DMS 273 (cell line): ENCODE data around the gene TSPEAR.

ENCODE experiments used
- DNase-seq: peaks from one replicate; lab custom pipeline; 2025; ENCODE audit not compliant: unreplicated experiment; lab: John Stamatoyannopoulos, UW

Gene TSPEAR

DNA sequence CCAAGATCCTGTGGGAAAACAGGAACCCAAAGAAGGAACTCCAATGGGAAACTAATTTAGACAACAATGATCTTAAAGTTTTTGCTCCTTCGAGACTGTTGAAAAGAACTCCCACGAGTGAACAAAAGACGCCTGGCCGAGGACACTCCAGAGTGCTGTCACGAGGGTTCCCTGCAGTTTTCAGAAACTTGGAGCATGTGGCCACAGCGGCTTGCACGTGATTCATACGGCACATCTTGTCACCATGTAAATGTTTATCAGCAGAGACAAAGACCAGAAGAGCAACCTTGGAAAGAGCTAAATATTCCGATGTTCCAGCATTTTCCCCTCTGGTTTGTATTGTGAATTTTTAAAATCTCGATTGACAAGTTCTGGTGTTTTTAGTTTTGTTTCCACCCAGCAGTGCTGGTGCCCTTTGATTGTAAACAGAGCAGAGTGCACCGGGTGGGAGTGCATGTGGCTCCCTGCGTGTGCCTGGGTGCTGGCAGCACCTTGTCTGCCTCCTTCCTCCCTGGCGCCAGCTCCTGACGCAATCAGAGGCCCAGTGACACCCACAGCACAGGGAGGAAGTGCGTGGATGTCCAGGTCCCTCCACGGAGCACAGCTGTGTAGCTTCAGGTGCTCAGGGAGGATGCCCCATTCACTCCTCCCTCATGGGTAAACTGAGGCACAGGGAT lies 233.1 kb downstream of the TSPEAR start:
- no peak for DNase-seq

DNA sequence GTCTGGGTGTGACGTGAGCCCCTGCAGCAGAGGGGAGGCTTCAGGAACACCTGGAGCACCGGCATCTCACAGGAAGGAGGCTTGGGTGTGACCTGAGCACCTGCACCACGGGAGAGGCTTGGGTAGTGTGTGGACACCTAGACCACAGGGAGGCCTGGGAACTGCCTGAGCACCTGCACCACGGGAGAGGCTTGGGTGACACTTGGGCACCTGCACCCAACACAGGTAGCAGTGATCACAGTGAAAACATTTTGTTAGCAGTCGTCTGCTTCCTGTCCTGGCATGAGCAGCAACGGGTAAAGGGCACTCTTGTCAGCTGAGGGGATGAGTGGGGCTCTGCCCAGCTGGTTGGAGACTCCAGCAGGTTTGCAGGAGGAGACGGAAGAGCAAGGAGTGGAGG lies 233.7 kb downstream of the TSPEAR start:
- DNase-seq, result no peak

DNA sequence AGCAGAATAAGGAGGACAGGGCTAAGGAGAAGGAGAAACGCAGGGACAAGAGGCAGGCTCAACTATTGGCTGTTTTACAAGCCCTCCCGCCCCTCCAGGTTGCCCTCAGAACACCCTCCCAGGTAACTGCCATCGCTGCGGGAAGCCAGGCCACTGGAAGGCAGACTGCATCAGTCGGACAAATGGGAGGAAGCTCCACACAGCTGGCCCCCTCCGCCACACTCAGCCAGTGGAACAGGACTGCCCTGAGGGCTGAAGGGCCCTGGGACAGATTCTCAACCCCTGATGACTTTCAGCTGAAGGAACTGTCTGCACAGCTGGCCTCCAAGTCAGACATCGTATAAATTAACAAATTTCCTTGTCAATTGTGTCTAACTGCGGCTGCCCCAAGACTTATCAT lies 234.2 kb downstream of the TSPEAR start:
- no peak for DNase-seq

DNA sequence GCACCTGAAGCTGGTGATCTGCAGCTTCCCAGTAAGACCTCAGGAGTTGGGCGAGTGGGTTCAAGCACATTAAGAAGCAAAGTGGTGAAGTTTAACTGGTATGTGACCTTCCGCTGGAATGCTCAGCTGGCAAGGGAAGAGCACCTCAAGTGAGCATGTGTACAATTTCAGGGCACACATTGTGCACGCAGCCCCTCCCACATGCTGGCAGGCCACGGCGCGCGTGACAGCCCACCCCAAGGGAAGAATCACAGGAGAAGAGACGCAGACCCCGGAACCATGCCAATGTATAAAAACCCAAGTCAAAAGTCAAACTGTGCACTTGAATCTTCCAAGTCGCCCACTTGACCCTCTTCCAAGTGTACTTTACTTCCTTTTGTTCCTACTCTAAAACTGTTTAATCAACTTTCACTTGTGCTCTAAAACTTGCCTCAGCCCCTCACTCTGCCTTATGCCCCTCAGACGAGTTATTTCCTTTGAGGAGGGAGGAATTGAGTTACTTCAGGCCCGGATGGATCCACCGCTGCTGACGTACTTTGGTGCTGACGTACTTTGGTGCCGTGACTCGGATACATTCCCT lies 236.0 kb downstream of the TSPEAR start:
- no peak for DNase-seq

DNA sequence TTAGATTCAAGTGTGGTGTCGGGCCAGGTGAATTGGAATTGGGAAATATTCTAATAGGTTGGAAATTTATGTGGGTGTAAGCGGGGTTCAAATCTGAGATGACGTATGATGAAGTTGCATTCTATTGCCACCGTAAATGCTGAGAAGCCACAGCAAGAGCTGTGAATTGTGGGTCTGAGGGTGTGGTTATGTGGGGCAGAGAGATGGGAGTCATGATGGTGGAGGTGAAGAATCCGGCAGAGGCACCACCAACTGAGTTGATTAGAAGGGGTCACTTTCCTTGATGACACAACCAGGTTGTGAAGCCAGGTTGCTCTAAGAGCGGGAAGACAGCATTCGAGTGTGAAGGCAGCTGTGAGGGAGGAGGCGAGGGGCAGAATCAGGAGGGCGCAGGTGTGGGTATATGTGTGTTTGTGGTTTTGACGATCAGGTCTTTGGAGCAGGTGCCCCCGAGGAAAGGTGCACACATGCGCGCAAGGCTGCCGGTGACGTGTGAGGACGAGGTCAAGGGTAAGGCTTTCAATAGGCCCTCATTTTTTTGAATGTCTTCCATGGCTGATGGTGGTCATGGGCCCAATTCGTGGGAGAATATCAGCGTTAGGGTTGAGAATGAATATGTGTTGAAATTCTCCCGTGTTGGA lies 237.3 kb downstream of the TSPEAR start:
- DNase-seq, result no peak

DNA sequence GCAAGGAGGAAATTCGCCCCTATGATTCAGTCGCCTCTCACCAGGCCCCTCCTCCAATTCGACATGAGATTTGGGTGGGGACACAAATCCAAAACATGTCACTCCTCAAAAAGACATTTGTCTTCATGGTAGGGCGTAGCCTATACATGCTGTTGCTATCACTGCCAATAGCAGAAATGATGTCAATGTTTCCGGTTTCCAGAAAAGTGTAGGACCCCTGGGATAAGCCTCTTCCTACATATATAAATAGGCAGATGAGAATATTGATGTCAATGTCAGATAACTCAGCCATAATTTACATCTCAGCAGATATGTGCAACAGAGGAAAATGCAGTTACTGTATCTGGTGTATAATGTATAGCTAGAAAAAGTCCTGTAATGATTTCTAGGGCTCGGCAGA lies 239.4 kb downstream of the TSPEAR start:
- DNase-seq, result no peak

DNA sequence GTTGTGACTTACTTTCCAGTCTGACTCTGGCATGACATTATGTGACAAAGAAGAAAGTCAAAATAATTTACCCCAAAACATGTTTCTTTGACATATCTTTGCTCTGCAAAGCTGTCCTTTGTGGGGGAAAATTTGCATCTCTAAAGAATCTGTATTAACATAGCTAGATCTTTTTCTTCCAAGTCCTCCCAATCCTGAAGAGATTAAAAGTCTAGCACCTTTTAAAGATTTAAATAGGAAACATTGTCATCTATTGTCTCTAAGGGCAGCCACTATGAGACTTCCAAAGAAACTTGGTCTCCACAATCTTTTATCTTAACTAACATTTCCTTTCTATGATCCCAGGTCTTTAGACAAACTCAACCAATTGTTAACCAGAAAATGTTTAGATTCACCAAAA lies 240.0 kb downstream of the TSPEAR start:
- DNase-seq, result no peak

DNA sequence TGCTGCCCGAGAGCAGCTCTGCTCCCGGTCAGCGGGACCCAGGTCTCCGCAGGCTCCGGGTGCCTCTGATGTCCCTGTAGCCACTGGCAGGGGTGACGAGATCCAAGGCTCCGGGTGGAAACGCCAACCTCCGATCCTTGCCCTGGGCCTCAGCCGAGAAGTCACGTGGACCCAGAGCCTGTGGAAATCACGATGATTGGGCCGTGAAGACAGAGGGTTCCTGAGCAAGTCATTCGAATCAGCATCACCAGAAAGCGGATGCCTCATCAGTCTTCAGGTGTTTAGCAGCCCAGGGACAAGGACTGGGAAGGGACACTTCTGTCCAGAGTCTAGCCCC lies 243.5 kb downstream of the TSPEAR start:
- DNase-seq, result no peak

DNA sequence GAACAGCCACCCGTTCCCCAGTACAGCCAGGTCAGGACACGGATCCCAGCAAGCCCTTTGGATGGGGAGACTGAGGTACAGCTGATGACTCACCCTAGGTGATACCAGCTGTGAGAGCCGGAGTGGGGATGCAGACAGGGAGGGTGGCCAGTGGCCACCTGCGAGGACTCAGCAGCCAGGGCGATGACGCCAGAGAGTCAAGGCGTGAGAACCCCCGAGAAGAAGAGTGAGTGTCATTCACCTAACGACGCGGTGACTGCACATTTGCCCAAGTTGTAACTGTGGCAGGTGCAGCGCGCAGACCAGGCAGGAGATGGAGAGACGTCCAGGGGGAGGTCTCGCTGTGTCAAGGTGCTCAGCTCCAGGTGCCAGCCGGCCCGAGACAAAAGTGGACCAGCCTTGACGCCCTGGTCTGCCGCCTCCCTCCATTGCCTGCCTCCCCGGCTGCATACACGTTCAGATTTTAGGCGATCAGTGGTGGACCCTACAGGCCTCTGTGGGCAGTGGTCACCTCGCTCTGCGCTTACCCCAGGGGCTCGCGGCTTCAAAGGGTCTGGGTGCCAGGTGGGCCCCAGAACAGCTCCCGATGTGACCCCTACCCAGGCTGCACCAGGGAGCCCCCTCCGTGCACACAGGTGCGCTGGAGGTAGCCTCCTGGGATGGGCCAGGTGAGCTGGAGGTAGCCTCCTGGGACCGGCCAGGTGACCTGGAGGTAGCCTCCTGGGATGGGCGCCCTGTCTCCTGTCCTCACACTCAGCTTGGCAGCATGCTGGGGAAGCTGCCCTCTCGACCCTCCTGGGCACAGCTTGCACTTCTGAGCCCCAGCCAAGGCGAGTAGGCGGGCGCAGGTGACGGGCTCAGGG lies 244.1 kb downstream of the TSPEAR start:
- no peak for DNase-seq

DNA sequence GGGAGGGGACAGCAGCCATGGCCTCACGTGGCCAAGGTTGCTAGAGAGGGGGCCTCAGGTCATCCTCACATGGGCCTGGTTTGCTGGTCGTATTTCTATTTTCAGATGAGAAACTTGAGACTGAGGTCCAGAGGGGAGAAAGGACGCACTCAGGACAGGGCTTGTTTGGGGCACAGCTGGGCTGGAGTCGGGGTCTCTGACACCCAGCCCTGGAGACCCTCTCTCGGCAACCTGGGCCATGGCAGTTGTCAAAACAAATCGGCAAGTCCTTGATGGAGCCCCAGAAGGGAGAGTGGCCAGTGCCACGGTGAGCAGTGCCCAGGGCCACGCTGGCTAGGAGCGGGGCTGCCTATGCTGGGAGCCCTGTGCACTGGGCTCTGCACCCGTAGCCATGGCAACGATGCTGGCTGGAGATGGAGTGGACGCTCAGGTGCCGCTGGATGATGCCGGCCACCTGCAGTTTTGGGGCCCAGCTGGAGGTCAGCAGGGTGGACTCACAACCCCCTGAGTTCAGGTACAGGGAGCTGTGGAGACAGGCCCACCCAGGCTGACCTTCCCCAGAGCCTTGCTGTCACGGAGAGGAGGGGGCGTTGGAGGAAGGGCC lies 244.9 kb downstream of the TSPEAR start:
- DNase-seq, result no peak

DNA sequence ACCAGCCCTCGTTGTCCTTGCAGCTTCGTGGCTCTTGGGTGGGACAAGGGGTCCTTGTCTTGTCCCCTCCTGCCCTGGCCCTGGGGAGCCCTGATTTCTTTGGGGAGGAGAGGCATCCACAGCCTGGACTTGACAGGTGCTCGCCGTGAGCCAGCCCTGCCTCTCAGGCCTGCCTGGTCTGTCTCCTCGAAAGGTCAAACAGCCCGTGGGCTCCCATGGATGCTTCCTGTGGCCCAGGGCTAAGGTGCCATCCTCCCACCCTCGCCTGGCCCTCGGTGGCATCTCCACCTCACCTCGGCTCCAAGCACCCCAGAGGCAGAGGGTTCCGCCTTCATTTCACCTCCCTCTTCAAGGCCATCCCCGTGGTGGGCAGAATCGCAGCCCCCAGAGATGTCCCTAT lies 247.0 kb downstream of the TSPEAR start:
- no peak for DNase-seq

DNA sequence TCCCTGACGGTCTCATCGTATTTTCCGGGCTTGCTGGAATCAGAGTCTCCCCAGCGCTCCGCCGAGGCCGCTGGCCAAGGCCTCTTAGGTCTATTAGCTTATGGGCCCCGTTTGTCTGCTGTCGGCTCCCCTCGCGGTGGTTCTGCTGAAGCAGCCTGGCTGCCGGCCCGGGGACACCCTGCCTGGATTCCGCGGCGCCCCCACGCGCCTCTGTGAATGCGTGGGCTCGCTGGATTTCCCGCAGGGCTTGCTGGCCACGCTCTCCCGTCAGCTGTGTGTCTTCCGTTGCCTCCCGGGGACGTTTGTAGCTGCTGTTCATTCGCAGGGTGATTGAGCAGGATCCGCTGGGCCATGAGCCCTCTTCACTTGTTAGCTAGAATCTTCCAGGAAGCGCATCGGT lies 247.6 kb downstream of the TSPEAR start:
- no peak for DNase-seq

DNA sequence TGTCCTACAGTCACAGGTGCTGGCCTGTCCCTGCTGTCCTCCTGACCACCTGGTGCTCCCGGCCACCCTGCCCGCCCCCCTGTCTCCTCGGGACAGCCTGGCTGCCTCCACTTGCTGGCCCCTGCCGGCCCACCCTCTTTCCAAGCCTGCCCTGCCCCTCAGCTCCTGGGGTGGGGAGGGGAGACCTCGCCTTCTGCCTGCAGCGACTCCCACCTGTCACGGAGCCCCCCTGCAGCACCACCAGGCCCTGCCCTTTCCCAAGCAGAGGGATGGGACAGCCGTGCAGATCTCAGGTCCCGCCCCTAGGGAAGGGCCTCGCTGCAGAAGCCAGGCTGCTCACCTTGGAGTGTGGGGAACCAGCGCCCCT lies 248.6 kb downstream of the TSPEAR start:
- DNase-seq, result no peak

DNA sequence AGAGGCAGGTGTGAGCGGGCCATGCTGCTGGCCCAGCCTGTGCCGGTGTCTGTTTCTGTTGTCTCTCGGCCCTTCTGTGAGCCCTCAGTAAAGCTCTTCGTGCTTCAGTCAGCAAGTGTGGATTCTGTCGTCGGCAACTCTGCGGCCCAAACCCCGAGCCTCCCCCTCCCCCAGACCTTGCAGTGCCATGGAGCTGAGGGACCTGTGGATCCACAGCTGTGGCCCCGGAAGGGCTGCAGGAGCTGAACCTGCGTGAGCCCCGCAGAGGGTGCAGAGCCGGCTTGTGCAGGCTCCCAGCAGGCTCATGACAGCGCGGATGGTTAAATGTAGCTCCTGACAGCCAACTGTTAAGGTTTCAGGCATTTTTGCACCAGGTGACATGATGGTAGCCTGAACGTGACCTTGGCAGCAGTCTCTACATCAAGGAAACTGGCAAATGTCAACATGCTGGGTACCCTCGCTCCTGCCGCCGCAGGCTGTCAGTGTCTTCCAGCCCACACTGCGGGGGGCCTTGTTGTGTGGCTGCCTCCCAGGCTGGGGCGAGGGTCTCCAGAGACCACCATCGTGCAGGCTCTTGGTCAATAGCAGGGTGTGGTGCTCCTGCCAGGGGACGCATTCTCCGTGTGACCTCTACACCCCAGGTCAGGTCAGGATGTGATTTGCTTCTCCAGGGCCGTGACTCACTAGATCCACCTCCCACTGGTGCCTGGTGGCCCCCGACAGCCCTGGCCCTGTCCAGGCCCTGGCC lies 249.1 kb downstream of the TSPEAR start:
- DNase-seq, result no peak

DNA sequence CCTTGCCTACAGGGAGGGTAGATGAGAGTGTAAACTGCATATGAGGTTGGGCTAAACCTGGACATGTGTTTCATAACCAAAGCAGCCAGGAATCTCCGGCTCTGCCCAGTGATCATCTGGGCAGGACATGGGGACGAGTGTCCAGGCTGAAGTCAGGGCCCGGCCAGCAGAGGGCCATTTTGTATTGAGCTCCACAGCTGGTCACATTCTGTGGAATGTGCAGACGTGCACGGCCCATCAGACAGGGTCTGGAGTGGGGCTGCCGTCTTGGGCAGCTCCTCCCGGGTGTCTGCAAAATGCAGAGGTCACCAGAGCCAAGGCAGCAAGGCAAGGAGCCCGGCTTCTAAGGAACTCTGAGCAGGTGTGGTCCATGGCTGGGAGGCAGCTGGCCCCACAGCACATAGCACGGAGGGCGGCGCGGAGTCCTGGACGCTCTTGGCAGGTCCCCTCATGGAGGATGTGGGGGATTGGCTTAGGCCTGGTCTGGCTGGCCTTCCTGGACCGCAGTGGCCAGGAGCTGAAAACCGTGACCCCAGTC lies 249.8 kb downstream of the TSPEAR start:
- DNase-seq, result no peak

DNA sequence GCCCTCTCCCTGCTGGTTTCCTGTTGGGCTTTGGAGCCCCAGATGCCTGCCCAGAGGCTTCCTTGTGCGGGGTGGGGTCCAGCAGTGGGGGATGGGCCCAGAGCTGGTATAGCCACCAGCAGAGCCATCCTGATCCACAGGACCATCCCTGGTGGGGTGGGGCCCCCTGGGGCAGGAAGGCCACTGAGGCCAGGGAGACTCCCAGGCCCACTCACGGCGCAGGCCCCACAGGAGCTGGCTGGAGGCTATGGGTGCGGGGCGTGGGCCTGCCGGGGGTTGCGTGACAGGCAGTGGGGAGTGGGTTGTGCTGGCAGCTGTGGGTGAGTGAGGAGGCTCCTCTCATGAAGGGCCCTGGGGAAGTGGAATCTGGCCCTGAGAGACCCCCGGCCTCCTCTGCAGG lies 250.4 kb downstream of the TSPEAR start:
- DNase-seq, result no peak

DNA sequence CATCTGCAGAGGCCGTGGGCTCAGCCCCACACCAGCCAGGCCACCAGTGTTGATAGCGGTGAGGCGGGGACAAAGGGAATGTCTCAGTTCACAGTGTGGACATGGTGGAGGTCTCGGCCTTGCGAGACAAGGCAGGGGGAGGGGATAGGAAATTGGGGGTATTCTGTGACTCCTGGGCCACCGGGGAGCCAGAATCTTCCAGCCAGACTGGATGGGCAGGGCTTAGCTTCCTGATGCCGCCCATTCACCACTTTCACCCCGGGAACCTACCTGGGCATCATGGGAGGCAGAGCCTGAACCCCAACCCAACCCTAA lies 251.0 kb downstream of the TSPEAR start:
- no peak for DNase-seq

DNA sequence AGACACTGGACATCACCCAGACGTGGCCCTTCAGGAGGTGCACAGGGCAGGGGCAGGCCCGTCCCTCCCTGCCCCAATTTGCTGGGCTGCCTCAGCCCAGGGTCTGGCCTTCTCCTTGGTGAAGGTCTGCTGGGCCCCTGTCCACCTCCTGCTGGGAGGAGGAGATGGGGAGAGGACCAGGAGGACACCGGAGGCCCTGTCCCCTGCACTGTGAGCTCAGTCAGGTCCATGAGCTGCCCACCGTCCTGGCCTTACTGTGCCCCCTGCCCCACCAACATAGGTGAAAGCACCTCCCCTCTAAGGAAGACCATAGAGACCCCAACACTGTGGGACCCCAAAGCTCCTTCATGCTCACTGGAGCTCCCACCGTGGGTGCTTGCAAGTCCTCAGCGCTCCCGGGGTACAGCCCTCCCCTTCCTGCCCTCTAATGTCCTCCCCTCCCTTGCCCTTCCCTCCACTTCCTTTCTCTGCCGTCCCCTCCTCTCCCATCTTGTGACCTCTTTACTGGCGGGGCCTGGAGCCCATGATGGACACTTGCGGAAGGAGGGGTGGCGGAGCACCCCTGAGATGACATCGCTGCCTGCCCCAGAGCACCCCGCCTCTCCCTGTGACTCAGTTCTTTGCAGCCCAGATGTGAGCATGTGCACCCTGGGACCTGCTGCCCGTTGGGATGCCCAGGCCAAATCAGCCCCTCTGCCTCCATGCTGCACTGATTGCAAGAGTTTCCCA lies 251.5 kb downstream of the TSPEAR start:
- no peak for DNase-seq

DNA sequence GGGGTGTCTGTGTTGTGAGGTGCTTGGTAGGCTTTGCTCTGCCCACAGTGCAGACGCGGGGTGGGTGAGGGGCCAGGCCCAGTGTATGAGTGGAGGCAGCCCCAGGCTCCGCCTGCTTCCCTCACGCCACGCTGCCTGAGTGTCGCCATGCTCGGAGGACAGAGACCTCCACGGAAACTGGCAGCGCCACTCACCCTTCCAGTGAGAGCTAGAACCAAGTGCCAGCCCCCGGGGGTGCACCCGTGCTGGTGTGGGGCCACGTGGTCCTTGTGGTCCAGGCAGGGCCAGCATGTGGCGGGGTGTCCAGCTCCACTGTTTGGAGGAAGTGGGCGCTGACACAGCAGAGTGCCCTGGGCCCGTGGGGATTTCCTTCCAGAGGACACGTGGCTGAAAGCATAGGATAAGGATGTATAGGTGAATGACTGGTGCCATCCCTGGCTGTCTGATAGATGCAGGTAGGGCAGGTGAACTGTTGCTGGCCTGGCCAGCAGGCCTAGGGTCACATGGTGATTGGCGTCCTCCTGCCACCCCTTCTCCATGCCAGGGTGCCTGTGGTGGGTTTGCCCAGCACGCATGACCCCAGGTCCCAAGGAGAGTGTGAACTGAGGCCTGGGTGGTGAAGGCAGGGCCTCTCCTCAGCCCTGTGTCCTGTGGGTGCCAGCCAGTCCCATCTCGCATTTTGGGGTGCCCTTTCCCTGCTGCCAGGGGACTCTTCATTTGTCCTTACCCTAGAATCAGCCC lies 252.2 kb downstream of the TSPEAR start:
- no peak for DNase-seq
